ENCODE results near the gene SIAH3. TPM values are rescaled to one million over a fixed set of nuclear protein-coding genes. Genes with fewer than 3 reads are reported as not detected.

Gene SIAH3
- polyA plus RNA-seq, 1 donor from 2014 or later = 4.9 TPM

- H3K4me2 ChIP-seq (ENCODE audit: low read length) = no peak overlapping the region
- no peaks in the 10 kb centered on the region for H3K79me2 ChIP-seq (replicated peaks; ENCODE audit: insufficient read depth, low read length)
- TF ChIP-seq TAF1 (IDR thresholded peaks at IDR 0.05; ENCODE audit: low read depth) (no peak), SMC3 (conservative IDR thresholded peaks at IDR 0.05; ENCODE audit: poor library complexity) (no peak), POLR2AphosphoS5 (IDR thresholded peaks at IDR 0.05) (no peak), EZH2 (IDR thresholded peaks at IDR 0.05; ENCODE audit: borderline replicate concordance, insufficient read depth, low read length, poor library complexity, severe bottlenecking) (no peak), EP300 (conservative IDR thresholded peaks at IDR 0.05; ENCODE audit: poor library complexity, severe bottlenecking) (no peak)
- TF ChIP-seq, protein P1, sequence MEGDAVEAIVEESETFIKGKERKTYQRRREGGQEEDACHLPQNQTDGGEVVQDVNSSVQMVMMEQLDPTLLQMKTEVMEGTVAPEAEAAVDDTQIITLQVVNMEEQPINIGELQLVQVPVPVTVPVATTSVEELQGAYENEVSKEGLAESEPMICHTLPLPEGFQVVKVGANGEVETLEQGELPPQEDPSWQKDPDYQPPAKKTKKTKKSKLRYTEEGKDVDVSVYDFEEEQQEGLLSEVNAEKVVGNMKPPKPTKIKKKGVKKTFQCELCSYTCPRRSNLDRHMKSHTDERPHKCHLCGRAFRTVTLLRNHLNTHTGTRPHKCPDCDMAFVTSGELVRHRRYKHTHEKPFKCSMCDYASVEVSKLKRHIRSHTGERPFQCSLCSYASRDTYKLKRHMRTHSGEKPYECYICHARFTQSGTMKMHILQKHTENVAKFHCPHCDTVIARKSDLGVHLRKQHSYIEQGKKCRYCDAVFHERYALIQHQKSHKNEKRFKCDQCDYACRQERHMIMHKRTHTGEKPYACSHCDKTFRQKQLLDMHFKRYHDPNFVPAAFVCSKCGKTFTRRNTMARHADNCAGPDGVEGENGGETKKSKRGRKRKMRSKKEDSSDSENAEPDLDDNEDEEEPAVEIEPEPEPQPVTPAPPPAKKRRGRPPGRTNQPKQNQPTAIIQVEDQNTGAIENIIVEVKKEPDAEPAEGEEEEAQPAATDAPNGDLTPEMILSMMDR (IDR thresholded peaks at IDR 0.05; ENCODE audit: poor library complexity, severe bottlenecking) = no peak
- TF ChIP-seq, protein P2, sequence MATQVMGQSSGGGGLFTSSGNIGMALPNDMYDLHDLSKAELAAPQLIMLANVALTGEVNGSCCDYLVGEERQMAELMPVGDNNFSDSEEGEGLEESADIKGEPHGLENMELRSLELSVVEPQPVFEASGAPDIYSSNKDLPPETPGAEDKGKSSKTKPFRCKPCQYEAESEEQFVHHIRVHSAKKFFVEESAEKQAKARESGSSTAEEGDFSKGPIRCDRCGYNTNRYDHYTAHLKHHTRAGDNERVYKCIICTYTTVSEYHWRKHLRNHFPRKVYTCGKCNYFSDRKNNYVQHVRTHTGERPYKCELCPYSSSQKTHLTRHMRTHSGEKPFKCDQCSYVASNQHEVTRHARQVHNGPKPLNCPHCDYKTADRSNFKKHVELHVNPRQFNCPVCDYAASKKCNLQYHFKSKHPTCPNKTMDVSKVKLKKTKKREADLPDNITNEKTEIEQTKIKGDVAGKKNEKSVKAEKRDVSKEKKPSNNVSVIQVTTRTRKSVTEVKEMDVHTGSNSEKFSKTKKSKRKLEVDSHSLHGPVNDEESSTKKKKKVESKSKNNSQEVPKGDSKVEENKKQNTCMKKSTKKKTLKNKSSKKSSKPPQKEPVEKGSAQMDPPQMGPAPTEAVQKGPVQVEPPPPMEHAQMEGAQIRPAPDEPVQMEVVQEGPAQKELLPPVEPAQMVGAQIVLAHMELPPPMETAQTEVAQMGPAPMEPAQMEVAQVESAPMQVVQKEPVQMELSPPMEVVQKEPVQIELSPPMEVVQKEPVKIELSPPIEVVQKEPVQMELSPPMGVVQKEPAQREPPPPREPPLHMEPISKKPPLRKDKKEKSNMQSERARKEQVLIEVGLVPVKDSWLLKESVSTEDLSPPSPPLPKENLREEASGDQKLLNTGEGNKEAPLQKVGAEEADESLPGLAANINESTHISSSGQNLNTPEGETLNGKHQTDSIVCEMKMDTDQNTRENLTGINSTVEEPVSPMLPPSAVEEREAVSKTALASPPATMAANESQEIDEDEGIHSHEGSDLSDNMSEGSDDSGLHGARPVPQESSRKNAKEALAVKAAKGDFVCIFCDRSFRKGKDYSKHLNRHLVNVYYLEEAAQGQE (IDR thresholded peaks at IDR 0.05; ENCODE audit: borderline replicate concordance) = no peak
- H3K9ac ChIP-seq (ENCODE audit: low read length) = no peak overlapping the region
- no peaks in the 10 kb centered on the region for H3K36me3 ChIP-seq (ENCODE audit: insufficient read depth, low read length)
- H3K4me3 ChIP-seq (ENCODE audit: low read length) = no peak overlapping the region
- no peak overlapping the region for H2AFZ ChIP-seq (ENCODE audit: low read depth, low read length)
- no peaks in the 10 kb centered on the region for H3K27me3 ChIP-seq (ENCODE audit: insufficient read depth, low read depth, low read length)
- no peaks in the 10 kb centered on the region for H3K9me3 ChIP-seq (ENCODE audit: low read length)
- H3K9me2 ChIP-seq (ENCODE audit: insufficient read depth, low read length) = no peaks in the 10 kb centered on the region
- H3K27ac ChIP-seq (ENCODE audit: low read length) = no peak overlapping the region
- no peaks in the 10 kb centered on the region for H3F3A ChIP-seq (ENCODE audit: insufficient read depth, low read length, poor library complexity, severe bottlenecking)
- no peaks in the 10 kb centered on the region for H4K20me1 ChIP-seq (ENCODE audit: insufficient read depth)
Measured at GRCh38 chr13:45882626-45883025, 31.1 kb upstream of the SIAH3 start.

GRCh38 chr13:45881353-45881752 is 29.8 kb upstream of the SIAH3 start:
- TF ChIP-seq MXI1 (conservative IDR thresholded peaks at IDR 0.05; ENCODE audit: poor library complexity, severe bottlenecking) (no peak), SMC3 (conservative IDR thresholded peaks at IDR 0.05; ENCODE audit: poor library complexity) (no peak), POLR2AphosphoS5 (IDR thresholded peaks at IDR 0.05) (no peak), TAF1 (IDR thresholded peaks at IDR 0.05; ENCODE audit: low read depth) (no peak), EZH2 (IDR thresholded peaks at IDR 0.05; ENCODE audit: borderline replicate concordance, insufficient read depth, low read length, poor library complexity, severe bottlenecking) (no peak), EP300 (conservative IDR thresholded peaks at IDR 0.05; ENCODE audit: poor library complexity, severe bottlenecking) (no peak), RAD21 (conservative IDR thresholded peaks at IDR 0.05) (no peak)
- TF ChIP-seq, protein P1 (IDR thresholded peaks at IDR 0.05; ENCODE audit: poor library complexity, severe bottlenecking) = no peak
- TF ChIP-seq, protein P2 (IDR thresholded peaks at IDR 0.05; ENCODE audit: borderline replicate concordance) = no peak
- no peaks in the 10 kb centered on the region for H3K27me3 ChIP-seq (ENCODE audit: insufficient read depth, low read depth, low read length)
- H3K27ac ChIP-seq (ENCODE audit: low read length) = no peak overlapping the region
- no peaks in the 10 kb centered on the region for H3K36me3 ChIP-seq (ENCODE audit: insufficient read depth, low read length)
- no peaks in the 10 kb centered on the region for H4K20me1 ChIP-seq (ENCODE audit: insufficient read depth)
- no peak overlapping the region for H3K4me3 ChIP-seq (ENCODE audit: low read length)
- no peak overlapping the region for H3K4me2 ChIP-seq (ENCODE audit: low read length)
- H3K9me3 ChIP-seq (ENCODE audit: low read length) = no peaks in the 10 kb centered on the region
- H3K9ac ChIP-seq (ENCODE audit: low read length) = no peak overlapping the region
- H3F3A ChIP-seq (ENCODE audit: insufficient read depth, low read length, poor library complexity, severe bottlenecking) = no peaks in the 10 kb centered on the region
- H2AFZ ChIP-seq (ENCODE audit: low read depth, low read length) = no peak overlapping the region
- no peaks in the 10 kb centered on the region for H3K9me2 ChIP-seq (ENCODE audit: insufficient read depth, low read length)
- no peaks in the 10 kb centered on the region for H3K79me2 ChIP-seq (replicated peaks; ENCODE audit: insufficient read depth, low read length)

All from neural cell (in vitro differentiated cells).